SU-DHL-6 (cell line): ENCODE measurements around the gene PSKH1.

ENCODE experiments used
- H2AFZ ChIP-seq: fragments of 200-600 bp; sonication (generic); 2 replicates; pipeline ENCODE4 v1.6.1; 2014; ENCODE audit warnings: low read depth, mild to moderate bottlenecking, moderate library complexity, mixed read lengths, antibody characterized with exemption, low read length; ENCODE audit not compliant: severe bottlenecking
- H3F3A ChIP-seq: fragments of 200-600 bp; shearing (Covaris generic); 2 replicates; pipeline ENCODE4 v1.6.0; 2016; ENCODE audit warnings: antibody characterized with exemption, mild to moderate bottlenecking; ENCODE audit not compliant: insufficient read depth
- H3K27ac ChIP-seq: fragments of 200-600 bp; sonication (generic); 2 replicates; pipeline ENCODE4 v1.5.1; 2016; ENCODE audit warnings: low read depth, mild to moderate bottlenecking, low read length, moderate library complexity, mixed read lengths
- H3K27me3 ChIP-seq: fragments of 200-600 bp; sonication (generic), shearing (Covaris generic); 2 replicates; pipeline ENCODE4 v1.6.0; 2014; ENCODE audit warnings: mild to moderate bottlenecking, low read length
- H3K36me3 ChIP-seq: fragments of 200-600 bp; sonication (generic); 2 replicates; pipeline ENCODE4 v1.6.1; 2014; ENCODE audit warnings: mild to moderate bottlenecking, low read length, mixed read lengths
- H3K4me2 ChIP-seq: fragments of 300-600, 200-600 bp; shearing (Covaris generic), sonication (generic); 2 replicates; pipeline ENCODE4 v1.6.0; 2014; ENCODE audit warnings: low read length, low read depth, mild to moderate bottlenecking; ENCODE audit not compliant: poor library complexity, severe bottlenecking
- H3K4me3 ChIP-seq: fragments of 200-600 bp; sonication (generic); 2 replicates; pipeline ENCODE4 v1.5.1; 2014; ENCODE audit warnings: antibody characterized with exemption, low read length, mild to moderate bottlenecking, mixed read lengths; ENCODE audit not compliant: insufficient read depth, poor library complexity, severe bottlenecking
- H3K79me2 ChIP-seq: fragments of 200-600 bp; sonication (generic); 2 replicates; pipeline ENCODE4 v1.6.1; 2014; ENCODE audit warnings: mild to moderate bottlenecking, low read length, moderate library complexity; ENCODE audit not compliant: insufficient read depth
- H3K9ac ChIP-seq: fragments of 200-600 bp; sonication (generic); 2 replicates; pipeline ENCODE4 v1.7.0; 2014; ENCODE audit warnings: mild to moderate bottlenecking, low read length
- H3K9me2 ChIP-seq: fragments of 200-600 bp; sonication (generic); replicated peaks from 2 replicates; pipeline ENCODE4 v1.6.1; 2014; ENCODE audit warnings: low read length; ENCODE audit not compliant: insufficient read depth
- H3K9me3 ChIP-seq: fragments of 200-600 bp; sonication (generic); 2 replicates; pipeline ENCODE4 v1.6.1; 2014; ENCODE audit warnings: low read length, mixed read lengths; ENCODE audit not compliant: insufficient read depth
- H4K20me1 ChIP-seq: fragments of 200-600 bp; sonication (generic); 2 replicates; pipeline ENCODE4 v1.6.1; 2014; ENCODE audit warnings: low read depth, mild to moderate bottlenecking, antibody characterized with exemption, low read length, moderate library complexity, mixed read lengths
- EZH2phosphoT487 ChIP-seq: fragments of 200-600 bp; sonication (generic), shearing (Covaris generic); conservative IDR thresholded peaks from 2 replicates; pipeline ENCODE4 v1.6.1; 2018; ENCODE audit warnings: mild to moderate bottlenecking, antibody characterized with exemption, low read length, moderate library complexity, mixed read lengths
- TF ChIP-seq, protein P1 (sequence below): fragments of 200-600 bp; sonication (generic); IDR thresholded peaks from one replicate; pipeline ENCODE4 v1.5.1; 2017; ENCODE audit warnings: antibody characterized with exemption, mild to moderate bottlenecking, low read length, moderate library complexity; ENCODE audit not compliant: insufficient read depth, poor library complexity, severe bottlenecking

The PSKH1 gene

GRCh38 chr16:67871256-67871655 is 21.8 kb upstream of the PSKH1 start:
- Histone ChIP-seq H3K36me3 (no peaks in the 10 kb centered on the region), H3K9me2 (no peaks in the 10 kb centered on the region), H3K27ac (no peak overlapping the region), H3K4me2 (no peak overlapping the region), H3K9ac (no peak overlapping the region), H3K4me3 (no peak overlapping the region), H4K20me1 (no peaks in the 10 kb centered on the region), H2AFZ (no peak overlapping the region), H3K9me3 (no peaks in the 10 kb centered on the region), H3K79me2 (peaks cover 33% of the 10 kb centered on the region), H3F3A (peaks cover 21% of the 10 kb centered on the region), H3K27me3 (no peaks in the 10 kb centered on the region)
- TF ChIP-seq EZH2phosphoT487, result no peak
- TF ChIP-seq, protein P1, sequence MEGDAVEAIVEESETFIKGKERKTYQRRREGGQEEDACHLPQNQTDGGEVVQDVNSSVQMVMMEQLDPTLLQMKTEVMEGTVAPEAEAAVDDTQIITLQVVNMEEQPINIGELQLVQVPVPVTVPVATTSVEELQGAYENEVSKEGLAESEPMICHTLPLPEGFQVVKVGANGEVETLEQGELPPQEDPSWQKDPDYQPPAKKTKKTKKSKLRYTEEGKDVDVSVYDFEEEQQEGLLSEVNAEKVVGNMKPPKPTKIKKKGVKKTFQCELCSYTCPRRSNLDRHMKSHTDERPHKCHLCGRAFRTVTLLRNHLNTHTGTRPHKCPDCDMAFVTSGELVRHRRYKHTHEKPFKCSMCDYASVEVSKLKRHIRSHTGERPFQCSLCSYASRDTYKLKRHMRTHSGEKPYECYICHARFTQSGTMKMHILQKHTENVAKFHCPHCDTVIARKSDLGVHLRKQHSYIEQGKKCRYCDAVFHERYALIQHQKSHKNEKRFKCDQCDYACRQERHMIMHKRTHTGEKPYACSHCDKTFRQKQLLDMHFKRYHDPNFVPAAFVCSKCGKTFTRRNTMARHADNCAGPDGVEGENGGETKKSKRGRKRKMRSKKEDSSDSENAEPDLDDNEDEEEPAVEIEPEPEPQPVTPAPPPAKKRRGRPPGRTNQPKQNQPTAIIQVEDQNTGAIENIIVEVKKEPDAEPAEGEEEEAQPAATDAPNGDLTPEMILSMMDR, result no peak

DNA sequence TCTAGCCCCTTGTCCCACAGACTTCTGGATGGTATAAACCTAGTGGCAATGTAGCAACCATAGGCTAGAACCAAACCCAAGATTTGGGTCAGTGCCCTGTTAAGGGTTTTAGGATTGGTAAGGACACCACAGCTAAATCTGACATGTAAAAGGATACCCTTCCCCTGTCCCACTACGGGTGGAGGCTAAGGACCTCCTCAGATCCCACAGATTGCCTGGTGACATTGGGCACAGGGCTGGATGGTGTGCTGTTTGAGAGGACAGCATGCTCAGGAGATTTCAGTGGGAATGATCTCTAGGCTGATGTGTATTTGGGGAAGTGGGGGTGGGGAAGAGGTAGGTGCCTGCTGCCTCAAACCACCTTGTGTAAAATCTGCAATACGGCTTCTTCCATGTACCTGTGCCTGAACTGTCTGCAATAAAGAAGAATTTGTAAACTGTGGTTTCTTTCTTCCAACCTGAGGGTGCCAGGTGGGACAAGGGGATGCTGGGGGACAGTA is 20.9 kb upstream of the PSKH1 start:
- no peak for TF ChIP-seq EZH2phosphoT487
- TF ChIP-seq, protein P1, result no peak

DNA sequence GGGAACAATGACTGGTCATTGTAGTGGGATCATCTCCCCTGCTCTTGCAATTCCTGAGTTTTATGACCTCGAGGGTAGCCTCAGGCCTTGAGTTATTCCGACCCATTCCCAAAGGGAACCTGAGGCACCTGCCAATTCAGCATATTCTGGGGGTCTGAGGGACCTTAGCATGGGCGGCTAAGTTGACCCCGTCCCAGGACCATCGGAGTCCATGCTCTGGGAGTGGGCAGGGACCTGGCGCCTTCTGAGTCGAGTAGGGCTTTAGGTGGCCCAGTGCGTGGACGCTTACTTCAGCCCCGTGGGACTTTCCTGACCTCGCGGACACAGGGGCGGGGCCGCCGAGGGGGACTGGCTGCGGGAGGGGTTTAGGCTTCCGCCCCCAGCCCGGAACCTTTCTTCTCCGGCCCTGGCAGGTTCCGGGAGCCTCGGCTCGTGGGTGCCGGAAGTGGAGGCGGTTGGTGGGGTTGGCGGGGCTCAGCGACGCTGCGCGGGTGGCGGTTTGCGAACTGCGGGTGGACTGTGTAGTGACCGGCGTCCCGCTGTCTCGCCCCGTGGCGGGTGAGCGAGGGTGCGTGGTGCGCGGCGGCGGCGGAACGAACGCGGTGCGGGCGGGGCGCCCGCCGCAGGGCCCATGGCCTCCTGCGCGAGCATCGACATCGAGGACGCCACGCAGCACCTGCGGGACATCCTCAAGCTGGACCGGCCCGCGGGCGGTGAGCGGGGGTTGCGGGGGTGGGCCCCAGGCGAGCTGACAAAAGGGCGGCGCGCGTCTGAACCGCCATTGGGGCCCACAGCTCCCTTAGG is 20.2 kb upstream of the PSKH1 start, which contains the start of gene EDC4:
EDC4 (plus strand) TSS at position 422 of the 804 bp plus-strand sequence; CDS start at position 632, 210 bp downstream.
- no peak for TF ChIP-seq EZH2phosphoT487
- TF ChIP-seq, protein P1, result no peak
- peaks cover 21% of the 10 kb centered on the region for H3F3A ChIP-seq
- no peaks in the 10 kb centered on the region for H4K20me1 ChIP-seq
- H3K79me2 ChIP-seq, result peaks cover 35% of the 10 kb centered on the region
- no peaks in the 10 kb centered on the region for H3K9me2 ChIP-seq
- H3K27ac ChIP-seq, result peak within 1 kb of the TSS; percentile 47
- peak within 1 kb of the TSS; percentile 84 for H2AFZ ChIP-seq
- H3K9me3 ChIP-seq, result no peaks in the 10 kb centered on the region
- H3K4me3 ChIP-seq, result peak within 1 kb of the TSS; percentile 96
- no peaks in the 10 kb centered on the region for H3K27me3 ChIP-seq
- H3K4me2 ChIP-seq, result peak within 1 kb of the TSS; percentile 85
- H3K9ac ChIP-seq, result peak within 1 kb of the TSS; percentile 90
- H3K36me3 ChIP-seq, result no peaks in the 10 kb centered on the region

More for the DNA sequence above, 20.9 kb upstream of the PSKH1 start:
- Histone ChIP-seq H3K27me3 (no peaks in the 10 kb centered on the region), H3F3A (peaks cover 21% of the 10 kb centered on the region), H3K4me2 (peak overlapping the region; percentile 85), H3K79me2 (peaks cover 35% of the 10 kb centered on the region), H4K20me1 (no peaks in the 10 kb centered on the region), H3K9me3 (no peaks in the 10 kb centered on the region), H3K36me3 (no peaks in the 10 kb centered on the region), H3K4me3 (no peak overlapping the region), H2AFZ (peak overlapping the region; percentile 84), H3K9me2 (no peaks in the 10 kb centered on the region), H3K27ac (peak overlapping the region; percentile 47), H3K9ac (peak overlapping the region; percentile 90)
